HepG2 (cell line): ENCODE measurements around the gene CALR. TPM values are rescaled to one million over a fixed set of nuclear protein-coding genes. Genes with fewer than 3 reads are reported as not detected.

Source experiments
- ARNT2 ChIP-seq: sonication (generic); formaldehyde crosslinking; IDR thresholded peaks from 2 replicates; pipeline ENCODE4 v1.8.0; 2022; ENCODE audit warnings: mild to moderate bottlenecking, low read depth, missing genetic modification reagents, moderate library complexity
- ARNTL ChIP-seq: sonication (generic); formaldehyde crosslinking; IDR thresholded peaks from 2 replicates; pipeline ENCODE4 v1.4.0; 2020; ENCODE audit warnings: mild to moderate bottlenecking, missing genetic modification reagents
- DPF2 ChIP-seq: sonication (generic); formaldehyde crosslinking; IDR thresholded peaks from 2 replicates; pipeline ENCODE4 v1.4.0; 2020; ENCODE audit warnings: mild to moderate bottlenecking, low read depth, missing genetic modification reagents, borderline replicate concordance
- ETV6 ChIP-seq: sonication (generic); formaldehyde crosslinking; conservative IDR thresholded peaks from 2 replicates; pipeline ENCODE4 v1.4.0; 2020; ENCODE audit warnings: missing genetic modification reagents
- GZF1 ChIP-seq: sonication (generic); formaldehyde crosslinking; IDR thresholded peaks from 2 replicates; pipeline ENCODE4 v1.5.1; 2020; ENCODE audit warnings: mild to moderate bottlenecking, missing genetic modification reagents
- KLF16 ChIP-seq, 2 experiments: sonication (generic) in 1 of 2; formaldehyde crosslinking in 1 of 2; IDR thresholded peaks; 2 replicates each; pipeline versions ENCODE4 v1.6.1 to v1.8.0; 2016 to 2023; ENCODE audit warnings: missing genetic modification reagents in 2 of 2, missing compliant biosample characterization in 1 of 2
- MAX ChIP-seq: IDR thresholded peaks from 2 replicates; pipeline ENCODE4 v1.6.1; 2012; ENCODE audit warnings: inconsistent platforms
- NFAT5 ChIP-seq: sonication (generic); formaldehyde crosslinking; IDR thresholded peaks from 2 replicates; pipeline ENCODE4 v1.4.0; 2020; ENCODE audit warnings: missing genetic modification reagents
- NFIC ChIP-seq: IDR thresholded peaks from 2 replicates; pipeline ENCODE4 v1.6.1; 2012; ENCODE audit warnings: mild to moderate bottlenecking, low read length, inconsistent platforms
- RBFOX2 ChIP-seq: fragments of 200-400 bp; formaldehyde crosslinking; IDR thresholded peaks from 2 replicates; pipeline ENCODE4 v1.6.1; 2017; ENCODE audit warnings: low read depth, mild to moderate bottlenecking, low read length
- RFXANK ChIP-seq: IDR thresholded peaks from 2 replicates; pipeline ENCODE4 v1.6.1; 2016
- SP1 ChIP-seq, 2 experiments: fragments of 450-650 bp in 1 of 2; sonication (generic) in 1 of 2; formaldehyde crosslinking in 1 of 2; IDR thresholded peaks; 2 replicates each; pipeline versions ENCODE4 v1.4.0 to v1.6.1; 2016 to 2020; ENCODE audit warnings: missing genetic modification reagents in 1 of 2
- SRY ChIP-seq: sonication (generic); formaldehyde crosslinking; IDR thresholded peaks from 2 replicates; pipeline ENCODE4 v1.8.0; 2022; ENCODE audit warnings: mild to moderate bottlenecking, missing genetic modification reagents
- TP53 ChIP-seq: sonication (generic); formaldehyde crosslinking; conservative IDR thresholded peaks from 2 replicates; pipeline ENCODE4 v1.4.0; 2020; ENCODE audit warnings: missing genetic modification reagents
- ZBTB10 ChIP-seq: sonication (generic); formaldehyde crosslinking; IDR thresholded peaks from 2 replicates; pipeline ENCODE4 v1.4.0; 2020; ENCODE audit warnings: missing genetic modification reagents, borderline replicate concordance
- ZFP37 ChIP-seq: sonication (generic); formaldehyde crosslinking; IDR thresholded peaks from 2 replicates; pipeline ENCODE4 v1.4.0; 2020; ENCODE audit warnings: missing genetic modification reagents, borderline replicate concordance
- ZNF639 ChIP-seq: conservative IDR thresholded peaks from 2 replicates; pipeline ENCODE4 v1.6.1; 2018; ENCODE audit warnings: missing genetic modification reagents
- ZSCAN31 ChIP-seq: sonication (generic); formaldehyde crosslinking; IDR thresholded peaks from 2 replicates; pipeline ENCODE4 v1.5.0; 2020; ENCODE audit warnings: low read depth, mild to moderate bottlenecking, missing genetic modification reagents
- polyA plus RNA-seq, 8 experiments: library from polyadenylated mRNA; depleted of rRNA in 3 of 8; stranded (reverse) in 7 of 8; unstranded in 1 of 8; fragments of >200 nt; fragmentation: Illumina TruSeq in 4 of 8; extraction: Trizol in 4 of 8; gene quantifications; 2 replicates each; pipeline versions ENCODE4 v1.2.1 to v1.2.3, GENCODE V29; 2011 to 2016; ENCODE audit warnings: low read depth in 4 of 8, missing spikeins in 1 of 8, mixed read lengths in 1 of 8; ENCODE audit not compliant: insufficient read depth in 1 of 8
- total RNA-seq, 5 experiments: library from RNA; depleted of rRNA; stranded (reverse); fragments of >200 nt; fragmentation: Illumina TruSeq; extraction: Trizol; gene quantifications; 2 replicates each; pipeline ENCODE4 v1.2.3, GENCODE V29; 2016; ENCODE audit warnings: low read depth in 1 of 5

The CALR gene
- total and polyA plus RNA-seq, 2 of the 13 experiments (the other 11 are each of a cell fraction or from before 2014, with no cell fraction given), result 898 to 934 TPM

- TF ChIP-seq DPF2 (CRISPR knock-in tag), result no peak
- peak; percentile 78; the same call in 1 of the 2 replicates for TF ChIP-seq ZSCAN31 (CRISPR knock-in tag)
- no peak for TF ChIP-seq RFXANK
- peak; percentile 93 for TF ChIP-seq ARNTL (CRISPR knock-in tag)
- peak; percentile 77 for TF ChIP-seq ZNF639 (CRISPR knock-in tag)
- TF ChIP-seq NFIC, result no peak
- peak; percentile 63; the same call in 1 of the 2 replicates for TF ChIP-seq ETV6
- 0 out of 2 replicates have a peak, but pooled peaks have one; percentile 50 for TF ChIP-seq SRY (CRISPR knock-in tag)
- peak; percentile 80; the same call in 1 of the 2 replicates for TF ChIP-seq TP53 (CRISPR knock-in tag)
- peak; percentile 85; the same call in 1 of the 2 replicates for TF ChIP-seq NFAT5 (CRISPR knock-in tag)
- 0 out of 2 replicates have a peak, but pooled peaks have one; percentile 62 for TF ChIP-seq GZF1 (CRISPR knock-in tag)
- TF ChIP-seq ARNT2 (CRISPR knock-in tag), result no peak; the same call in 1 of the 2 replicates
- peak in 1 of 2 experiments; percentile 82; a peak in 1 of 4 replicates for TF ChIP-seq KLF16 (CRISPR knock-in tag; IDR thresholded peaks at IDR 0.05)
- no peak; the same call in 1 of the 2 replicates for TF ChIP-seq ZBTB10 (CRISPR knock-in tag)
- TF ChIP-seq MAX, result peak; percentile 96
- no peak for TF ChIP-seq ZFP37 (CRISPR knock-in tag)
- TF ChIP-seq RBFOX2, result peak; percentile 99
- TF ChIP-seq SP1 (IDR thresholded peaks at IDR 0.05), result no peak
- TF ChIP-seq SP1 (CRISPR knock-in tag; IDR thresholded peaks at IDR 0.05), result peak; percentile 84; the same call in 1 of the 2 replicates
Observed at GRCh38 chr19:12945479-12946091, 7.2 kb downstream of the CALR start, which contains the start of gene RAD23A (continued).
